K562 (cell line): ENCODE data around the gene ZFX. TPM values are rescaled to one million over a fixed set of nuclear protein-coding genes. Genes with fewer than 3 reads are reported as not detected.

ENCODE experiments used
- ATAC-seq: fragments of 200-7000 bp; cut with Tn5 transposase; 3 replicates; pipeline ENCODE4 v1.9.1; 2020; ENCODE audit warnings: moderate library complexity
- BruUV-seq: library from RNA; stranded (reverse); fragments of 400-500 nt; replicated peaks from 2 replicates; lab custom pipeline; 2021; lab: Mats Ljungman, UMichigan
- CTCF ChIA-PET: fragments of 300-600 bp; formaldehyde crosslinking; extraction: SDS; loops from one replicate; lab custom pipeline; 2021; ENCODE audit warnings: low intra/inter-chr PET ratio; lab: Yijun Ruan, JAX
- POLR2A ChIA-PET: fragments of 300-600, 350-650 bp; sonication (Branson Sonifier 250); formaldehyde crosslinking; extraction: SDS; loops from one replicate; lab custom pipeline; 2021; ENCODE audit warnings: antibody characterized with exemption, inconsistent platforms; lab: Yijun Ruan, JAX
- DNase-seq, 4 experiments: peaks; one replicate each; pipeline versions ENCODE4 v3.0.0 to v3.0.0-alpha.2; 2011 to 2018; ENCODE audit warnings: low spot score in 3 of 4, mixed read lengths in 3 of 4; ENCODE audit errors: extremely low read depth in 1 of 4
- FAIRE-seq: peaks from 2 replicates; lab custom pipeline; 2011; peaks lifted over from hg19 to GRCh38; lab: Jason Lieb, UNC
- H2AFZ ChIP-seq: 2 replicates; pipeline ENCODE4 v1.6.0; 2011; ENCODE audit warnings: low read depth, low read length, control low read depth, inconsistent platforms
- H3K27ac ChIP-seq: fragments of 200-600 bp; 3 replicates; pipeline ENCODE4 v1.8.0; 2011; ENCODE audit warnings: low read depth, mild to moderate bottlenecking, control low read depth, inconsistent platforms, low read length, moderate library complexity, mixed read lengths; ENCODE audit errors: extremely low read depth
- H3K27me3 ChIP-seq, 2 experiments: fragments of 300-600 bp in 1 of 2; 2 replicates in 1 of 2; 3 replicates in 1 of 2; pipeline versions ENCODE4 v1.6.0 to v1.8.0; 2011; ENCODE audit warnings: inconsistent platforms in 2 of 2, low read length in 2 of 2, mild to moderate bottlenecking in 1 of 2, mixed read lengths in 1 of 2, moderate library complexity in 1 of 2; ENCODE audit not compliant: control insufficient read depth in 2 of 2, insufficient read depth in 2 of 2
- H3K36me3 ChIP-seq: fragments of 300-600 bp; 3 replicates; pipeline ENCODE4 v1.8.0; 2011; ENCODE audit warnings: mild to moderate bottlenecking, low read length, inconsistent platforms; ENCODE audit not compliant: control insufficient read depth, insufficient read depth
- H3K4me1 ChIP-seq, 2 experiments: fragments of 200-600 bp in 1 of 2; replicated peaks in 1 of 2; 2 replicates in 1 of 2; 3 replicates in 1 of 2; pipeline versions ENCODE4 v1.5.1 to v1.8.0; 2011; ENCODE audit warnings: inconsistent platforms in 2 of 2, low read length in 2 of 2, mild to moderate bottlenecking in 1 of 2, mixed read lengths in 1 of 2, moderate library complexity in 1 of 2; ENCODE audit not compliant: control insufficient read depth in 2 of 2, insufficient read depth in 2 of 2
- H3K4me2 ChIP-seq: 2 replicates; pipeline ENCODE4 v1.6.1; 2011; ENCODE audit warnings: low read length, control low read depth, inconsistent platforms, mixed read lengths; ENCODE audit not compliant: insufficient read depth
- H3K4me3 ChIP-seq: fragments of 200-600 bp; sonication (generic), shearing (Covaris generic); 2 replicates; pipeline ENCODE4 v1.5.1; 2016; ENCODE audit warnings: control low read depth, inconsistent platforms
- H3K79me2 ChIP-seq: fragments of 200-600 bp; 3 replicates; pipeline ENCODE4 v1.8.0; 2011; ENCODE audit warnings: low read length, inconsistent platforms; ENCODE audit not compliant: control insufficient read depth, insufficient read depth
- H3K9ac ChIP-seq, 2 experiments: 2 replicates each; pipeline versions ENCODE4 v1.6.0 to v1.6.1; 2011; ENCODE audit warnings: low read depth in 2 of 2, low read length in 2 of 2, control low read depth in 1 of 2, inconsistent platforms in 1 of 2, mild to moderate bottlenecking in 1 of 2, mixed read lengths in 1 of 2; ENCODE audit not compliant: insufficient read depth in 1 of 2
- H3K9me1 ChIP-seq: one replicate; pipeline ENCODE4 v1.6.0; 2011; ENCODE audit warnings: inconsistent platforms, mild to moderate bottlenecking, low read length, moderate library complexity; ENCODE audit not compliant: control insufficient read depth, insufficient read depth
- H3K9me3 ChIP-seq: replicated peaks from 2 replicates; pipeline ENCODE4 v1.5.1; 2011; ENCODE audit warnings: low read depth, low read length, inconsistent platforms; ENCODE audit not compliant: control insufficient read depth, insufficient read depth
- H4K20me1 ChIP-seq: replicated peaks from 2 replicates; pipeline ENCODE4 v1.6.1; 2011; ENCODE audit warnings: low read length, inconsistent platforms, mixed read lengths; ENCODE audit not compliant: control insufficient read depth, insufficient read depth
- ATF7 ChIP-seq: fragments of 450-650 bp; IDR thresholded peaks from 2 replicates; pipeline ENCODE4 v1.7.1; 2014; ENCODE audit warnings: mild to moderate bottlenecking, moderate library complexity
- BDP1 ChIP-seq: IDR thresholded peaks from 3 replicates; pipeline ENCODE4 v1.6.1; 2011; ENCODE audit not compliant: insufficient read length, insufficient read depth
- CEBPG ChIP-seq, 3 experiments: fragments of 200-800 bp in 1 of 3; sonication (Bioruptor generic) in 1 of 3; sonication (generic) in 1 of 3; formaldehyde crosslinking in 1 of 3; IDR thresholded peaks in 2 of 3; conservative IDR thresholded peaks in 1 of 3; 2 replicates each; pipeline versions ENCODE4 v1.6.1 to v1.8.0; 2016 to 2022; ENCODE audit warnings: missing compliant biosample characterization in 2 of 3, missing genetic modification characterization in 2 of 3, mild to moderate bottlenecking in 1 of 3, missing genetic modification reagents in 1 of 3
- FOXA1 ChIP-seq: fragments of 450-650 bp; IDR thresholded peaks from 2 replicates; pipeline ENCODE4 v1.6.1; 2016; ENCODE audit warnings: mild to moderate bottlenecking, borderline replicate concordance
- RFX1 ChIP-seq: fragments of 450-650 bp; IDR thresholded peaks from 2 replicates; pipeline ENCODE4 v1.6.1; 2016; ENCODE audit warnings: mild to moderate bottlenecking, moderate library complexity
- ZEB2 ChIP-seq: fragments of 450-650 bp; IDR thresholded peaks from 2 replicates; pipeline ENCODE4 v1.6.1; 2016
- WGBS: fragments of 100-300 bp; shearing (Covaris generic); methylation state at CpG from one replicate; pipeline ENCODE4 v1.1.6; 2016; ENCODE audit warnings: low coverage, mixed read lengths; ENCODE audit not compliant: insufficient coverage; ENCODE audit errors: missing lambda C conversion rate; 5-methylcytosine and 5-hydroxymethylcytosine counted together
- in situ Hi-C: fragments of 300-500 bp; cut with MboI; formaldehyde crosslinking; loops from 4 replicates; pipeline ENCODE4 v1.15.0; 2018; ENCODE audit warnings: inconsistent platforms, mixed read lengths
- intact Hi-C: fragments of 100-400 bp; cut with micrococcal nuclease; formaldehyde crosslinking; loops from 2 replicates; pipeline ENCODE4 v1.14.2; 2022
- polyA plus RNA-seq, 8 experiments: library from polyadenylated mRNA; depleted of rRNA in 4 of 8; stranded (reverse) in 5 of 8; unstranded in 3 of 8; fragments of >200 nt; fragmentation: Nextera tagmentation in 2 of 8; fragmentation: Illumina TruSeq in 1 of 8; extraction: Ambion mirVana in 2 of 8; extraction: Trizol in 1 of 8; gene quantifications; 2 replicates each; pipeline versions ENCODE4 v1.2.1 to v1.2.3, GENCODE V29; 2011 to 2014; ENCODE audit warnings: inconsistent platforms in 1 of 8, missing spikeins in 1 of 8
- total RNA-seq, 7 experiments: library from RNA; depleted of rRNA in 6 of 7; stranded (reverse); fragments of >200 nt in 6 of 7; fragmentation: Illumina TruSeq in 2 of 7; extraction: Trizol in 2 of 7; gene quantifications; 2 replicates each; pipeline versions ENCODE4 v1.2.1 to v1.2.3, GENCODE V29; 2011 to 2021; ENCODE audit warnings: low replicate concordance in 1 of 7
- TF ChIP-seq, protein P1 (sequence below): sonication (generic); formaldehyde crosslinking; IDR thresholded peaks from 2 replicates; pipeline ENCODE4 v1.5.0; 2020; ENCODE audit warnings: missing genetic modification reagents

The ZFX gene
- total and polyA plus RNA-seq, 9 of the 15 experiments (the other 6 are each of a cell fraction or from before 2014, with no cell fraction given): 5.3 to 25.2 (median 11.4) TPM

- H3K9ac ChIP-seq: no peak overlapping the region
- FAIRE-seq (no peak), DNase-seq (no peak), ATAC-seq (peak; percentile 58)
- no peak overlapping the region for H3K4me2 ChIP-seq
- no peaks in the 10 kb centered on the region for H3K9me3 ChIP-seq
- TF ChIP-seq BDP1 (no peak), RFX1 (no peak), ATF7 (no peak), CEBPG (CRISPR knock-in tag; IDR thresholded peaks at IDR 0.05) (no peak), CEBPG (tag; conservative IDR thresholded peaks at IDR 0.05 in 1 of 2, IDR thresholded peaks at IDR 0.05 in 1 of 2) (no peak), FOXA1 (no peak), ZEB2 (no peak)
- TF ChIP-seq, protein P1, sequence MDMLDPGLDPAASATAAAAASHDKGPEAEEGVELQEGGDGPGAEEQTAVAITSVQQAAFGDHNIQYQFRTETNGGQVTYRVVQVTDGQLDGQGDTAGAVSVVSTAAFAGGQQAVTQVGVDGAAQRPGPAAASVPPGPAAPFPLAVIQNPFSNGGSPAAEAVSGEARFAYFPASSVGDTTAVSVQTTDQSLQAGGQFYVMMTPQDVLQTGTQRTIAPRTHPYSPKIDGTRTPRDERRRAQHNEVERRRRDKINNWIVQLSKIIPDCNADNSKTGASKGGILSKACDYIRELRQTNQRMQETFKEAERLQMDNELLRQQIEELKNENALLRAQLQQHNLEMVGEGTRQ (CRISPR knock-in tag): peak; percentile 21; the same call in 1 of the 2 replicates
- in situ Hi-C loops: no loop called here
- ChIA-PET POLR2A (no interaction called here), CTCF (no interaction called here)
- H2AFZ ChIP-seq: no peak overlapping the region
- no peaks in the 10 kb centered on the region for H3K36me3 ChIP-seq
- H4K20me1 ChIP-seq: no peaks in the 10 kb centered on the region; the same call in 1 of the 2 replicates
- no peaks in the 10 kb centered on the region for H3K27me3 ChIP-seq
- no peak overlapping the region for H3K27ac ChIP-seq
- no peaks in the 10 kb centered on the region for H3K79me2 ChIP-seq
- H3K9me1 ChIP-seq: no peaks in the 10 kb centered on the region
- H3K4me1 ChIP-seq: no peaks in the 10 kb centered on the region
- WGBS: 57% methylated on average over 8 of the region's 8 CpGs
- no TSS peak for BruUV-seq
- intact Hi-C loops: no loop called here
- no peak overlapping the region for H3K4me3 ChIP-seq
Measured at GRCh38 chrX:24219320-24219719, 69.8 kb downstream of the ZFX start.
